T-helper 2 cell treated with Interferon-gamma antibody and Interleukin-4, amounts not matched to agents 100 ng/mL and 5 ng/mL, for 36 hours (primary cell): ENCODE data around the gene LDHAL6A. TPM values are rescaled to one million over a fixed set of nuclear protein-coding genes. Genes with fewer than 3 reads are reported as not detected.

Source experiments
- intact Hi-C: fragments of 100-400 bp; cut with micrococcal nuclease; formaldehyde crosslinking; loops from one replicate; pipeline ENCODE4 v1.15.1; 2023
- total RNA-seq: library from RNA; stranded (reverse); gene quantifications from 2 replicates; pipeline ENCODE4 v1.2.3, GENCODE V29; 2022

Gene LDHAL6A
- total RNA-seq, 1 donor from 2014 or later = not detected

DNA sequence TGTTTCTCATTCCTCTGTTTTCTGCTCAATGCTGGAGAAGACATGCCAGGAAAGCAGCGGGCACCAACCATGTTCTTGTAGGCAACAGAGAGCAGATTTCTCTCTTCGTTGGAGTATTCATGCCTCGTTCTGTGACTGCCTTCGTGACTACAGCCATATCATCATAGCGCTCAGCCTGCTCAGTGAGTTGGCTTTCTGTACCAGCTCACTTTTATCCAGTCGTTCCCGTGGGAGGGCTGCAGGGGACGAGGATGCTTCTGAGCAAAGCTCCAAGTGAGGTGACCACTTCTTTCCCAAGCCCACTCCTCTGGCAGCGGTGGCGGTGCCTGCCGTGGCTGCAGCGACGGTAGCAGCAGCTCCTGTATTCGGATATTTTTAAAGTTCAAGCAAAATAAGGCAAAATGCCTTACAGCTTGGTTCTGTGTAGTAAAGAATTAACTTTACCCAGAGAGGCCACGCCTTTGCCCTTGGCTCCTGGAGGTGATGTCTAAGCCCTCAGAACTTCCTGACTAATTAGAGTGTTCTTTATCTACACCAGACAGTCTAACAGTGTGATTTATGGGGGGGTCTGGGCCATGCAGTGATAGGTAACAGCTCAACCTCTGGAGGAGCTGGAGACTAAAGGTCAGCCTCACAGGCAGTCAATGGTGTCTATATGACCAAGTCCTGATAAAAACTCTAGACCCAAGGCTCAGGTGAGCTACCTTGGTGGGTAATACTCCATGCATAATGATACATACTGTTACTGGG lies 35.3 kb downstream of the LDHAL6A start:
- intact Hi-C loops = no loop called here

DNA sequence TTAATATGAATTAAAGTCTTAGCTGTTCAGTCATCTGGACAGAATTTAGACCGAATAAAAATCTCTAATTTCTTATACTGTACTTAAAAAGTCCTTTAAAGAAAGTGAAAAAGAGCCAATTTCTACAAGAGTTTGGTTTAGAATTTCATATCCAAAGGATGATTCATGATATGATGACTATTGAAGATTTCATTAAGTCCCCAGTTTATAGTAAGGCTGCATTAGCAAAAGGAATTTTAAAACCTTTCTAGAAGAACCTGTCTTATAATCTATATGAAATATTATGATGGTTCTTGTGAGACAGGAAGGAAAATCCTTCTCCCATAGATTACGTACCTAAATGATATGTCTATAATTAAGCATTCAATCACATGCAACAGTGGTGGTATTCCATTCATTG lies 36.3 kb downstream of the LDHAL6A start:
- intact Hi-C loops = no loop called here

DNA sequence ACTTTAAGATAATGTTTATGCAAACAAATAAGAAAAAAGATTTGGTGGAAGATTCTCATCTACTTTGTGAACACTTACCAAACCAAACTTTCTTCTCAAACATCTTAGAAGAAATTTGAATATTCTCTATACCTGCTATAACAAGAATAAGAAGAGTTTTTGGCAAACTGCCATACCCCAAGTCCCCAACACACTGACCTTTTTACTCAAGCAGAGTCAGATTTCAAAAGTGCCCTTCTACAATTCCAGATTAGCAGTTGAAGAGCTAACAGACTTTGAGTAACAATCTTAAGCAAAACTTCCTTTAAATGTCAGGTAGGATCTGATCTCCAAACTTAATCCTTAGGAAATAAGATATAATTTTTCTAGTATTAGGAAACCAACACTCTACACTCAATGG lies 37.2 kb downstream of the LDHAL6A start:
- intact Hi-C loops = no loop called here

DNA sequence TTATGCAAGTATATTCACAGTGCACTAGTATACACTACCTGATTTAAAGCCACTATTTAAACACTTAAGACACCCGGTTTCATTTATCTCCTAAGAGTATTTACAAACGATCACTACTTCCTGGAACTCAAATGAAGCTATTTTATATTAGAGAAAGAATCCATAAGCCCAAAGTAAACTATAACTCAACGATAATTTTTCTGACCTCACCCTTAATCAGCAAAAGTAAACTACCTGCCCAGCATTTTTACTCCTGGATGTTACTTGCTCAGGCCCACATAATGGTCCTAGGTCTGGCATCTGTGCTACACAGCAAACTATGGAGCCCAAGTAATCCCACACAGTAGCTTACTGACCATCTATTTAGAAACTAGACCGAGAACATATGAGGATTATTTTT lies 37.7 kb downstream of the LDHAL6A start:
- intact Hi-C loops = no loop called here

DNA sequence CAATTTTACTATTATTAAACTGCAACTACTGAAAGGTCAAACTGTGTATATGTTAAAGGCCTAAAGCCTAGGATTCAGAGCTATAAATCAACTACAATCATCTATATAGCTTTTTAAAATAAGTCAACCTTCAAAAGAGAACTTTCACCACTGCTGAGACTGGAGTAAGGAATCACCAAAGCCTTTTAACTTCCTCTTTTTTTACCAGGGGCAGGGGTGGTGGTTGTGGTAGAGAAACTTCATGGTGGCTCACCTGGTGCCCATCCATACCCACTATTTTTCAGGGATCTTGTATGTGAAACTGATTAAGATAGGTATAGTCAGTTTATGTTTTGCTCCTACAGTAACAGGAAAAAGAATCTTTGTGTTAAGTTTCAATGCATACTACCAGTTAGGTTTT lies 39.6 kb downstream of the LDHAL6A start:
- intact Hi-C loops = no loop called here

DNA sequence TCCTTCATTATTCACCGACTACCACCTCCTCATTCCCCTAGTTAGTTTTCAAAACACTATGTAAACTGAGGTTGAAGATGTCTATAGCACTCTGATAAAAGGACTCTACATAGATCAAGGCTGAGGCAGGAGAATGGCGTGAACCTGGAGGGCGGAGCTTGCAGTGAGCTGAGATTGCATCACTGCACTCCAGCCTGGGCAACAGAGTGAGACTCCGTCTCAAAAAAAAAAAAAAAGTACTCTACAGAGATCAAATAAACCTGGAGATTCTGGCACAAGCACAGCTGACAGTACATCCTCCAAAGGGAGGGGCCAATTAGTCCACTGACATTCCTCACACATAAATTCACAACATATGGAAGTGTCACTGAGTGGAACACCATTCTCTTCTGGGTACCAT lies 40.0 kb downstream of the LDHAL6A start:
- intact Hi-C loops = no loop called here

DNA sequence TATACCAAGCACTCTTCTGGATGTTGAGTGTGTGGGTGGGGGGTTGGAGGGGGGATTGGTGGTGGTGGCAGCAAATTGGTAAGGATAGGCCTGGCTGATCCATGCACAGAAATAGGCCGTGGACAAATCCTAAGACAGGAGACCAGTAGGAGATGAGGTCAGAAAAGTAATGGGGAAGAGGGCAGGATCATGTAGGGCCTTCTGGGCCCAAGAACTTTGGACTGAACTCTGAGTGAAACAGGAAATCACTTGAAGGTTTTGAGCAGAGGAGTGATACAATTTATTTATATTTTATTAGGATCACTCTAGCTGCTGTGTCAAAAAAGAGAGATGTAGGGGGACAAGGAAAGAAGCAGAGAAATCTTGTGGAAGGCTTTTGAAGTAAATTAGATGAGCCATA lies 42.4 kb downstream of the LDHAL6A start:
- intact Hi-C loops = no loop called here

DNA sequence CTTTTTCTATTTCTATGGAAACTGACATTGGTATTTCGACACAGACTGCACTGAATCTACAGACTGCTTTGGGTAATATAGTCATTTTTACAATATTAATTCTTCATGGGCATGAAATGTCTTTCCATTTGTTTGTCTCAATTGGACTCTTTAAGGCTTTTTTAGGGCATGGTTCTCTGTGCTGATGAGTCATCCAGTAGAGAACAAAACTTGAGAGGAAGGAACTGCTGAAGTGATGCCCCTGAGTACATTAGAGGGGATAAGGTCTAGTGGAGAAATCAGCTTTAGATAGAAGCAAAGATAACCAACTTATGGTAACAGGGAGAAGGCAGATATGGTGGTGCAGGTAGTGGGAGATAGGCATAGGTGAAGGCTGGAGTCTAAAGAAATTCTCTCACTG lies 46.0 kb downstream of the LDHAL6A start:
- intact Hi-C loops = no loop called here

DNA sequence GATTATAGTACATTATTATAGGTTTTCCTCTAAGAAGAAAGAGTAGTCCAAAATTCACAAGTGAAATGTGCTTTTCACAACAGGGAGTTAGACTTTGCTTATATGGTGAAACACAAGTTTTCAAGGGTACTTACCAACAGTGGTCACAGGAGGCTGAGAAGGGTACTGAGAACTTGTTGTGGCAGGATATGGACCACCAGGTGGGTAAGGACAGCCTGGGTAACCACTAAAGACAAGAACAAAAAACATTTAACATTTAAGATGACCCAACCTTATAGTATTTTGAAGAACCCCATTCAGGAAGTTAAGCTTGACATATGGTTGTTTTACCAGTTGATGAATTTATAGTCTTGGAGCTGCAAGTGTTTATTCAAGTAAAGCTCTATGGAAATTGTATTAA lies 46.7 kb downstream of the LDHAL6A start:
- intact Hi-C loops = no loop called here

DNA sequence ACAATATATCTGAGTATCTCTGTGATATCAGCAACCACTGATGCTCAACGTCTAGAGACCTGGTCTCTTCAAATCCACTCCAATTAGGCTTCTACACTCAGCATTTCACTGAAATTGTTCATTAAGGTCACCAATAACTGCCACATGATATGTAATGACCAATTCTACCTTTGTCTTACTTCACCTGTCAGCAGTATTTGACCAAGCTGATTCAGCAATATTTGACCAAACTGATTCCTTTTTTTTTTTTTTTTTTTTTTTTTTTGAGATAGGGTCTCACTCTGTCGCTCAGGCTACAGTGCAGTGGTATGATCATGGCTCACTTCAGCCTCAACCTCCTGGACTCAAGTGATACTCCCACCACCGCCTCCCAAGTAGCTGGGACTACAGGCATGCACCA lies 65.5 kb downstream of the LDHAL6A start:
- intact Hi-C loops = loop anchor here (10.0 kb wide), 1 partner anchor 276 kb away; the partner anchor contains the start of gene SAA2

DNA sequence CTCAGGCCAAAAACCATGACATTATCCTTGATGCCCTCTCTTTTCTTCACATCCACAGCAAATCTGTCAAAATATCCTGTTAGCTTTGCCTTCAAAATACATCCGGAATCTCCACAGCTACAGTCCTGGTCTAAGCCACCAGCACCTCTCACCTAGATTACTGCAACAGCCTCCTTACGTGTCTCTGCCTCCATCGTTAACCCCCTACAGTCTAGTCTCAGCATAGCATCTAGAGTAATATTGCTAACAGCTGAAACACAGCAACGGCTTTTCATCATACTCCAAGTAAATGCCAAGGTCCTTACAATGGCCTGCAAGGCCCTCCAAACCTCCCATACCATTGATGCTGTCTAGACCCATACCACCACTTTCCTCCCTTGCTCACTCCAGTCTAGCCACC lies 66.7 kb downstream of the LDHAL6A start:
- intact Hi-C loops = loop anchor here (10.0 kb wide), 1 partner anchor 278 kb away; the partner anchor contains the start of gene SAA2

DNA sequence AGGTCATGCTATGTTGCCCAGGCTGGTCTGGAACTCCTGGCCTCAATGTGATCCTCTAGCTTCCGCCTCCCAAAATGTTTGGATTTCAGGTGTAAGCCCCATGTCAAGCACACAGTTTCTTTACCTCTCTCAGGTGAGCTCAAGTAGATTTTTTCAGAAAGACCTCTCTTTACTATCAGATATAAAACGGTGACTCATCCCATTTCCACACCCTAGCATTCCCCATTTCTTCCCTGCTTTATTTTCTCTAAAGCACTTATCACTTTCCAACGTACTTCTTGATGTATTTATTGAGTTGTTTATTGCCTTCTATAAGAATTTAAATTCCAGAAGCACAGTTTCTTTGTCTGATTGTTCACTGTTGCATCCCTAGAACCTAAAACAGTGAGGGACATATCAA lies 67.4 kb downstream of the LDHAL6A start:
- intact Hi-C loops = loop anchor here (10.0 kb wide), 1 partner anchor 278 kb away; the partner anchor contains the start of gene SAA2

DNA sequence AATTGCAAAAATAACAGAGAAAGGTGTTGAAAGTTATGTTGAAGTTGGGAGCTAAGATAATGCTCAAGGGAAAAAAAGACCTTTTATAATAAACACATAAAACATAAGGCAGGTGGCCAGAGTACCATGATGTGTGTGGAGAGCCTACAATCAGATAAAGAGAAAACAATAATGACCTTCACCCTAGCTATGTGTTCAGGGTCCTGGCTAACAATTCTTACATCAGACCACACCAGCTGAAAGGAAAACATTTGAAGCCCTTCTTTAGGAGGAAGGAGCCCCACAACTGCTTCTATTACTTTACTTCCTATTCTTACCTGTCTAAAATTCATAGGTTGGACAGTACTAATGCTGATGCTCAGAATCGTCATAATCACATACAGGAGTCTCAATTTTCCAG lies 68.6 kb downstream of the LDHAL6A start:
- intact Hi-C loops = loop anchor here (10.0 kb wide), 1 partner anchor 279 kb away; the partner anchor contains the start of gene SAA2

DNA sequence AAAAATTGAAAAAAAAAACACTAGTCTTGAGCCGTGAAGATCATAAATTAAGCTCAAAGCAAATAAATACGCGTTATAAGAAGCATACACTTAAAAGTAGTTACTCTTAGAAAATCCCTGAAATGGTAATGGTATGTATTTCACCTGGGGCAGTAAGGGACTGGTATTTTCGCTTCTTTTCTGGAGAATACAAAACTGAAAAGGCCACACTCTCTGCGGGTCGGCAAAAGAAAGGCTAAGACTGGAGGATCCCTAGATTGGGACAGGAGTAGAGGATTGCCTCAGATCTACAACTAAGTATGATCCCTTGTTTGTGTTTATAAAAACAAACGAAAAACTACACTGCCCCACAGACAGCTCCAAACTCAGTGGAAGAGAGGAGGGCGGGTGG lies 70.5 kb downstream of the LDHAL6A start:
- intact Hi-C loops = loop anchor here (1.0 to 10.0 kb wide), 8 partner anchors 63 to 514 kb away; partner anchors contain the start of genes SAA2, SAAL1, SPTY2D1 and UEVLD

DNA sequence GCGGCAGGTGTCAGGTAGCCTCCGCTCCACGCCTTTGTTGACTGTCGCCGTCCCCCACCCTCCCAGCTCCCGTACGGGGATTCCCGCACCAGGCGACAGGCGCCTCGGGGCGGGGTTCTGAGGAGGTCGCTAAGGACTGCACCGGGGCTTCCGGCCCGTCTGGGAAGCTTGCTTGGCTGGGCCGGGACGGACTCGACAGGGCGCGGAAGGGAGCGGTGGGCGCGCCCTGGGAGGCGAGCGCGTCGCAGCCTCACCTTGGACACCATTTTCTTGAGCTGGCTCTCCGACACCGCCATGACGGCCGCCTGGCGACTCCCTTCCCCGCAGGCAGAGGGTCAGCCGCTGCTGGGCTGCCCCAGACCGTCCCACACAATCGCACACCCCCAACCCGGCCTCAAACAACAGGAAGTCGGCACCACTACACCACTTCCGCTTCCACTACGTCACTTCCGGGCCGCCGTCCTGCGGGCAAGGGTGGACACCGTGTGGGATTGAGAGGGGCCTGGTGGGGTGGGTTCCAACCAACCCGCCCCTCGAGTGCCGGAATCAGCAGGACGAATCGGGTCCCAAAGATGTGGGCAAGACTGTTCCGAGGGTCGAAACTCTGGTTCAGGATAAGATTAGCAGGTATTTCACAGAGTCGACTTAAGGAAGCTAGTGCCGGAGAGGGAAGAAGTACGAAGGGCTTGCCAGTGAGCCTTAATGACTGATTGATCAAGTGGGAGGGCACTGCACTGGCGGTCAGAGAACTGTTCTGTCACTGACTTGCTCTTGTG lies 71.1 kb downstream of the LDHAL6A start, which contains the start of gene TSG101:
TSG101 (minus strand) TSS at position 422 of the 776 bp plus-strand sequence; CDS start at position 296, 126 bp downstream.
- intact Hi-C loops = loop anchor here (1.0 to 10.0 kb wide), 9 partner anchors 62 to 514 kb away; partner anchors contain the start of genes GTF2H1, HPS5, SAA2 and SAAL1

DNA sequence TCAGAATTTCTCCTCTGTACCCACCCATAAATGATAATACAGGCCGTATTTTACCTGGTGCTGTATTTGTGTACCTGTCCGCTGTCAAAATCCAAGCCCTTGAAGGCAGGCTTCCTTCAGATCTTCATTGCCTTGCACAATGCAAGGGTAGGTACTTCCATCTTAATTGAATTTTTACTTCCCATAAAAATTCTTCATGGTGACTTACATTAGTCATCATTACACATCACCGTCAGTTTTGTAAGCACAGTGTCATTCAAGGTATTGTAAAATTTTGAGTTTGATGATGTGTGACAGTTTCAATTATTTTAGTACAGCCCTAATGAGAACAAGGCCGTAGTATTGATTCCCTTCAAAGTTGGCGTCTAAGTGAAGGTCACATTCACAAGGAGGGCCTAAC lies 71.9 kb downstream of the LDHAL6A start:
- intact Hi-C loops = loop anchor here (1.0 to 10.0 kb wide), 6 partner anchors 61 to 421 kb away; partner anchors contain the start of genes GTF2H1, HPS5, SAA2 and SAAL1

Other genes with a start within 250 kb of the LDHAL6A start
- gene SAA4, start 219.1 kb upstream of the LDHAL6A start, total RNA-seq = not detected in 2 replicates
- gene SAA2, start 207.2 kb upstream of the LDHAL6A start, total RNA-seq = not detected in 2 replicates
- gene SAA1, start 189.6 kb upstream of the LDHAL6A start, total RNA-seq = not detected in 2 replicates
- gene HPS5, start 133.7 kb upstream of the LDHAL6A start, total RNA-seq = 20.7 and 21.5 TPM in 2 replicates
- 60.3 and 61.2 TPM in 2 replicates for gene GTF2H1, start 133.3 kb upstream of the LDHAL6A start, total RNA-seq
- 1,201 and 1,212 TPM in 2 replicates for gene LDHA, start 61.3 kb upstream of the LDHAL6A start, total RNA-seq
- not detected in 2 replicates for gene LDHC, start 43.5 kb upstream of the LDHAL6A start, total RNA-seq
- 42.9 and 46.6 TPM in 2 replicates for gene TSG101, start 71.1 kb downstream of the LDHAL6A start, total RNA-seq
- 15.1 and 17.4 TPM in 2 replicates for gene UEVLD, start 132.9 kb downstream of the LDHAL6A start, total RNA-seq
- 2.2 and 2.6 TPM in 2 replicates for gene MISFA, start 143.9 kb downstream of the LDHAL6A start, total RNA-seq
- gene SPTY2D1, start 178.5 kb downstream of the LDHAL6A start, total RNA-seq = 23.3 and 25.3 TPM in 2 replicates
- gene TMEM86A, start 242.9 kb downstream of the LDHAL6A start, total RNA-seq = 0.52 and 1.1 TPM in 2 replicates